HG02798 (cell line): ENCODE data around the gene COL5A3.
"Not testable (repeated sequence)": the region's sequence is repeated elsewhere in the genome, so short reads cannot be mapped to it uniquely, and the experiment has no call there.

Experiments used
- ATAC-seq: cut with Tn5 transposase; IDR thresholded peaks from one replicate; pipeline ENCODE4 v1.9.1; 2021; ENCODE audit warnings: mild to moderate bottlenecking; ENCODE audit not compliant: unreplicated experiment, poor library complexity

The COL5A3 gene

DNA sequence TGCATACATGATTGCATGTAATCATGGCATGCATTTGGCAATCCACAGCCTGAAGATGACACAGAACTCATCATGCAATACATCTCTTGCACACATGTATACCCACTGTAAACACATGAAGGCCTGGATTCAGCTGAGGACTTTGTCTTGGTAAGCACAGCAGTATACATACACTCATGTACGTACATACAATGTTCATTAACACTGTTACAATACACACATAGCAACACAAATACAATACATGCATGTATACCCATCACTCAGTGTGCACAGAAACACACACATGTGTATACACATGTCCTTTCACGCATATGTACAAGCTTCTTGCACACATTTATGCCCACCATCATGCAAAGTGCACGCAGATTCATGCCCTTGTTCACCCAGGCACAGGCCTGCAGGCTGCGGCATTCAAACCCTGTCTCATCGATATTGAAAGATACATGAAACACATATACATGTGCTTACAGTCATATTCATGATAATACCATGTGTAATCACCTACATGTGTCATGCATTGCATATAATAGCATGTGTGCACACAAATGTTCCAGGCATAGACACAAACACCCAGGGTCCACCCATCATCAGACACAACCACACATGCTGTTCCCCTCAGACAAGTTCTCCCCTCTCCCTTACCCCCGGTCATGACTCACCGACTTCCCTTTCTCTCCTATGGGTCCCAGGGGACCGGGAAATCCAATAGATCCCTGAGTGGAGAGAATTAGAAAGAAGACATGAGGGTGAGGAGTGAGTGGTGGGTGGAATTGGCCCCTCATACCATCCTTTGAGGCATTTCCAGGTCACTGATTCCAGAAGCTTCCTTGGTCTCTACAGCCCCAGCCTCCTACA is 28.7 kb downstream of the COL5A3 start:
- ATAC-seq = no peak

DNA sequence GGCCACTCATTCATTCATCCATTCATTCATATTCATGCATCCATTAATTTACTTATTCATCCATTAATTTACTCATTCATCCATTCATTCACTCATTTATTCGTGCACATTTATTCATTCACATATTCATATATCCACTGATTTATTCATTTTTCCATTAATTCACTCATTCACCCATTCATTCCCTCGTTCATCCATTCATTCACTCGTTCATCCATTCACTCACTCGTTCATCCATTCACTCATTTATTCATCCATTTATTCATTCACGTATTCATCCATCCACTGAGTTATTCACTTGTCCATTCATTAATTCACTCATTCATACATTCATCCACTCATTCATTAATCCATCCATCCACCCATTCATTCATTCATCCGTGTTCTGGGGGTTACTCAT is 38.2 kb downstream of the COL5A3 start:
- ATAC-seq = no peak

DNA sequence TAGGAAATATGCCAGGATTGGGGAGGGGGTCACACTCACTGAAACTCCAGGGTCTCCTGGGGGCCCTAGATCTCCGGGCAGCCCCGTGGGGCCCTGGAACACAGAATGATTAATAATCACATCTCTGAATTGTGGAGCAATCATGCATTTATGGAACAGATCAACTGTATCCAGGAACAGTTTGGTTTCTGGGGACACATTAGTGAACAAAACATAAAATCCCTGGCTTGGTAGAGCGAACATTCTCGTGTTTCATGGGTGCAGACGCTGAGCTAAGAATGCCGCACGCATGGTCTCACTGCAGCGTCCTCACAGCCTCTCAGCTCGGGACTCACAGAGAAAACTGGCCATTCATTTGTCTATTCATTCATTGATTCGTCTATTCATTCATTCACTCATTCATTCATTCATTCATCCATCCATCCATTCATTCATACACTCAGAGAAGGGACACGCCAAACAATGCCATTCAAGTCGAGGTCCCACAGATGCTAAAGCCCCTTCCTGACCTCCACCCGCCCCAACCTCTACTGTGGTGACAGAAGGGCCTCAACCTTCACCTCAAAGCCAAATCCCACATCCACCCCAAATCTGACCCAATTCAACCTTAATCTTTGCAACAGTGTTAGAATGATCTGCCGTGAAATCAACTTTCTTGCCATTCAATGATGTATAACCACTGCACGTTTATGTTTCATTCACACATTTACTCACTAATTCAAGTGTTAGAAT is 39.0 kb downstream of the COL5A3 start:
- no peak for ATAC-seq

DNA sequence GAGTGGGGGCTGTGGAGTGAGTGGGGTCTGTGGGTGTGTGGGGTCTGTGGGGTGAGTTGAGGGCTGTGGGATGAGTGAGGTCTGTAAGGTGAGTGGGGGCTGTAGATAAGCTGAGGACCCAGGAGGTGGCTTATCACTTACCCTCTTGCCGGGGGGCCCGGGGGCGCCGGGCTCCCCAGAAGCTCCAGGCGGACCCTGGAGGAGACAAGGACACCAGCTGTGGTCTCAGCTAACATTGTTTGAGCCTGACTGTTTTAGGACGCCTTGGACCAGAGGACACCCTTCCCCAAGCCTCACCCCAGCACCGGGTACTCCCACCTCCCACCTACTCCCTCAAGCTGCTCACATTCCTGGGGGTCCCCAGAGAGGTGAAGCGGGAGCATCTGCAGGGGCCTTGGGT is 39.8 kb downstream of the COL5A3 start:
- ATAC-seq = no peak

DNA sequence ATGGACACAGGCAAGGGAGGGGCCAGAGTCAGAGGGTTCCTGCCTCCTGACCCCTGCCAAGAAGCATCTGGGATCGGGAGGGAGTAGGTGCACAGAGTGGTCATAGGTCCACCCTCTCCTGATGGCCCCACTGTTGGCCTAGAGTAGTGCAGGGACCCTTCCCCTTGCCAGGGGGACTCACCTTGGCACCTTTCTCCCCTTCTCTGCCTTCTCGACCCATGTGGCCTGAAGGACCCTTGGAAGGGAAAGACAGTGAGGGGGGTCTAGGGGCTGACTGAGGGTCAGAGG is 40.7 kb downstream of the COL5A3 start:
- ATAC-seq = no peak

DNA sequence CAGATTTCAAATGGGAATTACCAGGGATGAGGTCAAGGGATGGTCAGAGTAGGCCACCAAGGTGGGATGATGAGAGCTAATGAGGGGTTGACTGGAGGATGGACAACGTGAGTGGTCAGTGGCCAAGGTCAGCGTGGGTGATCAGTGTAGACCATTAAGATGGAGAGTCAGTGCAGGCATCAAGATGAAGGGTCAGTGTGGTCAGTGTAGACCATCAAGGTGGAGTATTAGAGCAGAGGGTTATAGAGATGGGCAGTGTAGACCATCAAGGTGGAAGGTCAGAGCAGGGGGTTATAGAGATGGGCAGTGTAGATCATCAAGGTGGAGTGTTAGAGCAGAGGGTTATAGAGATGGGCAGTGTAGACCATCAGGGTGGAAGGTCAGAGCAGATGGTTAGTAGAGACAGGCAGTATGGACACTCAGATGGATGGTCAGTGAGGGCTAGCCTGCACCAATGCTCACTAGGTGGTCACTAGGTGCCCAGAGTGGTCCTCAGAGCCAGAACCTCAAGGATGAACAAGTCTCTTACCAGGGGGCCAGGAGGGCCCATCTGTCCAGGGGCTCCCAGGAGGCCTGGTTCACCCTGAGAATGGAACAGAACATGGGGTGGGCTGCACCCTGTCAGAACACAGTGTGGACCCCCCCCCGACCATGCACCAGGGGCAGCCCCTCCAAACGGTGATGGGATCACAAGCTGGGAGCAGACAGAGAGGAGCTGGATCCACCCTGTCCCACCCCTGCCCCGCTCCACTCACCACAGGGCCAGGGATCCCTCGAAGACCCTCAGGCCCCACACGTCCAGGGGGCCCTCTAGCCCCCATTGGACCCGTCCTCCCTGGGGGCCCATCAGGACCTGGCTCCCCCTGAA is 41.2 kb downstream of the COL5A3 start:
- no peak for ATAC-seq

DNA sequence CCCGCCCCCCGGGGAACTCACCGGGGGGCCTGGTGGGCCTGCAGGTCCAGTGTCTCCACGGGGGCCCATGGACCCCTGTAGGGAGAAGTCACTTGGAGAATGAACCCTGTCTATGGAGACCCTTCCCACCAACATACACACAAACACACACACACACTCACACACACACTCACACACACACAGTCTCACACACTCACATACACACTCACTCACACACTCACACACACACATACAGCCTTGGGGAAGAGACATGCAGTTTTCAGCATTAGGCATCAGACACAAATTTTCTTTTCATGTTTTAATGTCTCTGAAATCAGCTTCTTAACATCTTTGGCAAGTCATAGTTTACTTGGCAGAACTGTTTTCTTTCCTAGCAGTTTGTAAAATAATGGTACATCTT is 43.0 kb downstream of the COL5A3 start:
- no peak for ATAC-seq

DNA sequence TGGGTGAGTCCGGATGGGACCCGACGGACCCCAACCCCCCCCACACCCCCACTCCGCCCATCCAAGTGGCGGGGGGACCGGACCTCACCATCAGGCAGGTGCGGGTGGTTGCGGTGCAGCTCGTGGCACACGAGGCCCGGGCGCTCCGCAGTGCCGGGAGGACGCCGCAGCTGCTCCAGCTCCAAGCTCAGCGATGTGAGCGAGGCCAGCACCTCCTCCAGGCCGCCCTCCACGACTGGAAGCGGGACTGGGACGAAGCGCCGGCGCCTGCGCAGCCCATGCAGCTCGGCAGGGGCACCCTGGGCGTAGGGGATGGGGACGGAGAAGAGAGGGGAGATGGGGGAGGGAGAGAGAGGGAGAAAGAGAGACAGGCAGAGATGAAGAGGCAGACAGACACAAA is 43.9 kb downstream of the COL5A3 start:
- ATAC-seq = no peak

DNA sequence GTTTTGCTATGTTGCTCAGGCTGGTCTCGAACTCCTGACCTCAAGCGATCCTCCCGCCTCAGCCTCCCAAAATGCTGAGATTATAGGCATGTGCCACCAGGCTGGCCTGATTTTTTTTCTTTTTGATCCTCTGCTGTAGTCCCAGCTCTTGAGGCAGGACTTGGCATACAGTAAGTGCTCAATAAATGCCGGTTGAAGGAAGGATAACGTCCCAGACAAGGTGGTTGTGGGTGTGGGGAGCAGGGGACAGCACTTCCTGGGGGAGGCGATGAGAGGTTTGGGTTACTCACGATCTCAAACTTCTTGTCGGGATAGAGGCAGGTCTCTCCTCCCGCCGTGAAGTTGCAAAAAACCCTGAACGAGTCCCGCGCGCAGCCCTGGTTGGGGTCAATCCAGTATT is 44.3 kb downstream of the COL5A3 start:
- ATAC-seq = no peak

DNA sequence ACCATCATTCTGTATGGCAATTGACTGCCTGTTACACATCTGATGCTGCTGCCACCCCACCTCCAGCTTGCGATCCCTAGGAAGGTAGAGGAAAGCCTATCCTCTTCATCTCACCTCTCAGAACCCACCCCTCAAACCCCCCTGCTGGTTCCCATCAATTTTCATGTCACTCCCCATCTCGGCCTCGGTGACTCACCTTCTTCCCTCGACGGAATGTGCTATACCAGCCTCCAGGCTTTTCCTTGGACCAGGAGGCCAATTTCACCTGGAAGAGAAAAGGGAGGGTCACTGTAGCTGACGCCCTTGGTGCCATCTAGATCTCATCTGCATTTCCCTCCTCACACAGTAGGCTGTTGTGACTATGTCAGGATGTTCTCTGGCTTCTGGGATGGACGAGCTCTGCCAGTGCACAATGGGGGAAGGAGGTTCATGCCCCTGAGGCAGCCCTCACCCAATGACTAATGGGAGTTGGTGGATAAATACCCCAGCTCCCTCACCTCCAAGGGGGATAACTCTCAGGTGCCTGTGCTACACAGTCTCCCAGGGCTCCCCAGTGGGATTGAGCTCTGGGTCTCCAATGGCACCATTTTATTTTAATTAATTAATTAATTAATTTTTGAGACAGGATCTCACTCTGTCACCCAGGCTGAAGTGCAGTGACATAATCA is 47.5 kb downstream of the COL5A3 start:
- no peak for ATAC-seq

DNA sequence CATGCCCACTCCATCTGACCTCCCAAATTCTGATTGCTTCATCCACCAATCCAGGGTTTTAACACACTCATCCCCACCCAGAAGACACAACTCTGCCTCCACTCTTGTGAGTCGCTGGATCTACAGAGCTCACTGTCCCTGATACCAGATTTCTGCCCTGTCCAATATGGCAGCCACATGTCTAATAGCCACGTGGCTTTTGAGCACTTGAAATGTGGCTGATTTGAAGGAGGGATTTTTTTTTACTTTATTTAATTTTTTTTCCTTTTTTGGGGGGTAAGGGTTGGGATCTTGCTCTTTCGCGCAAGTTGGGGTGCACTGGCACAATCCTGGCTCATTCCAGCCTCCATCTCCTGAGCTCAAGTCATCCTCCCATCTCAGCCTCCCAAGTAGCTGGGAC is 49.2 kb downstream of the COL5A3 start:
- no peak for ATAC-seq

DNA sequence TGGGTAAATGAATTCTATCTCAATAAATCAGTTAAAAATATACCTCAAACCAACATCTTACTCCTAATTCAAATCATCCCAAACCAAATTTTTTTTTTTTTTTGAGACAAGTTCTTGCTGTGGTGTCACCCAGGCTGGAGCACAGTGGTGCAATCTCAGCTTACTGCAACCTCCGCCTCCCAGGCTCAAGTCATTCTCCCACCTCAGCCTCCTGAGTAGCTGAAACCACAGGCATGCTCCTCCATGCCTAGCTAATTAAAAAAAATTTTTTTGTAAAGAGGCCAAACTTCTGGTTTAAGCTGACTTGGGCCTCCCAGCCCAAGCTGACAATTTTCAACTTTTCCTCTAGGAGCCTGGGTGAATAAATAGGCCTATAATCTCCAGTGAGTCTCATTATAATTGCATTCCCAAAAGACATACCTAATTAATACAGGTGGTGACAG is 51.9 kb downstream of the COL5A3 start:
- ATAC-seq = no peak

DNA sequence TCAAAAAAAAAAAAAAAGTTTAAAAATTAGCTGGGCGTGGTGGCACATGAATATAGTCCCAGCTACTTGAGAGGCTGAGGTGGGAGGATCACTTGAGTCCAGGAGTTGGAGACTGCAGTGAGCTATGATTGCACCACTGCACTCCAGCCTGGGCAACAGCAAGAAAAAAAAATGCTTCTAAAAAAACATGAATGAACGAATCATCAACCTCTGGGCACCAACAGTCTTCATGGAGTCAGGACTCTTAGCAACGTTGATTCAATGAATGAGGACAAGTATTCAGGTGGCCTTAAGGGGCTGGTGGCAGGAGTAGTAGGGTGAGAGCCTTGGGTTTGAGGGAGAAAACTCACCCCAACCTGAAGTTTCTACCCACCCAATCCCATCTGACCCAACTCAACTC is 53.3 kb downstream of the COL5A3 start:
- no peak for ATAC-seq

DNA sequence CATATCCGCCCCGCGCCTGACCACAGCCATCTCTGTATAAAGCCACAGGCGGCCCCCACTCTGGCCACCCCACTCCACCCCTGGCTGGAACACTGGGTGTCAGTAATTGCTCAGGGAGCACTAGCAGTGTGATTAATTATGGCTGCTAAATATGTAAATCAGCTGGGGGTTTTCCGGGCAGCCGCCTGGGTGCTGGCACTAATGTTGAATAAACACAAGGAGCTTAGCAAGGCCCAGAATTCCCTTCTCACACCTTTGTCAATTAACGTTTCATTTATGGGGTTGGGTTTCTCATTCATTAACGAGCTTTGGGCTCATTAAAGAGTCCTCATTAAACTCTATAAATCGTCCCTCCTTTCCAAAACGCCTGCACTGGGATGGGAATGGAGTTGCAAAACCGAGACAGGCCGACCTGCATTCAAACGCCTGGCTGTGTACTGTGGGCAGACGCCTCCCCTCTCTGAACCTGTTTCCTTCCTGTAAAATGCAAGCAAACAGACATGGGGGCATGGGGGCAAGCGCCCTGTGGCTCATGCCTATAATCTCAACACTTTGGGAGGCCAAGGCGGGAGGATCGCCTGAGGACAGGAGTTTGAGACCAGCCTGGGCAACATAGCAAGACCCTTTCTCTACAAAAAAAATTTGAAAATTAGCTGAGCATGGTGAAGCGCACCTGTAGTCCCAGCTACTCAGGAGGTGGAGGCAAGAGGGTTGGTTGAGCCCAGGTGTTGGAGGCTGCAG is 56.3 kb downstream of the COL5A3 start:
- ATAC-seq = no peak

DNA sequence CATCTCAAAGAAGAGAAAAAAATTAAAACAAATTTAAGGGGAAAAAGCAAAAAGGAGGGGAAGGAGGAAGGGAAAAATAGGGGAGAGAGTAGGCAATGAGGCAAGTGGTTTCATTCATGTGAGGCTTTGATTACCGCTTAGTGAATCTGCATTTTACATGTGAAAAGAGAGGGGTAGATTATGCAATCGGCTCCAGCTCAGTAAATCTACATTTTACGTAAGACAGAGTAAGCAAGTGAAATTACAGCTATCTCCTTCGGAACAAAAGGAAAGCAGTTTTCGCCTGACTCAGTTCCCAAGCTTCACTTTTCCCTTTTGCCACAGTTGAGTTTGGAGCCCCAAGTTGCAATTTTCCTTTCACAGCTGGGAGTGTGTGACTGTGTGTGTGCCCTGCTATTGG is 58.0 kb downstream of the COL5A3 start:
- no peak for ATAC-seq

DNA sequence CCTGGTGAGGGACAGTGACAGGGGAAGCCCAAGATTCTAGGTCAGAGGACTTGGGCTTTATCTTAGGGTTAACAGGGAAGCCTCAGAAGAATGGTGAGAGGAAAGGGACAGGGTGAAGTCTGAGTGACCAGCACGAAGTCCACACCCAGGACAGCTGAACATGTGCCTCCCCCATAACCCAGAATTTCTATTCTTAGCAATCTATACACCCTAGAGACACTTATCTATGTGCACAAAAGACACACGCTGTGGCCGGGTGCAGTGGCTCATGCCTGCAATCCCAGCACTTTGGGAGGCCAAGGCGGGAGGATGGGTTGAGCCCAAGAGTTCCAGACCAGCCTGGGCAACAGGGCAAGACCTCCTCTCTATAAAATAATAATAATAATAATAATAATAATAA is 62.9 kb downstream of the COL5A3 start:
- ATAC-seq = no peak

DNA sequence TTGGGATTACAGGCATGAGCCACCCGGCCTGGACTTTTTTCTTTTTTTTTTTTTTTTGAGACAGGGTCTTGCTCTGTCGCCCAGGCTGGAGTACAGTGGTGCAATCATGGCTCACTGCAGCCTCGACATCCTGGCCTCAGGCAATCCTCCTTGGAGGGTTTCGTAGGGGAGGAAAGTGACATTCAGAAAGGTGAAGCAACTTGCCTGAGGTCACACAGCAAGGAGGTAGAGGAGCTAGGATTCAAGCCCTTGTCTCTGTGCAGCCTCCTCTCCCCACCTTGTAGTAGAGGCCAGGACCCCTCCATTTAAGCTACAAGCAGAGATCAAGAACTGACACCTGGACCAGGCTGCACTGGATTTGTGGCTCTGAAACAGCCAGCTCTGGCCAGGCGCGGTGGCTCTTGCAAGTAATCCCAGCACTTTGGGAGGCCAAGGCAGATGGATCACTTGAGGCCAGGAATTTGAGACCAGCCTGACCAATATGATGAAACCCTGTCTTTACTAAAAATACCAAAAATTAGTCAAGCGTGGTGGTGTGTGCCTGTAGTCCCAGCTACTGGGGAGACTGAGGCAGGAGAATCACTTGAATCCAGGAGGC is 63.7 kb downstream of the COL5A3 start:
- not testable (repeated sequence) for ATAC-seq

DNA sequence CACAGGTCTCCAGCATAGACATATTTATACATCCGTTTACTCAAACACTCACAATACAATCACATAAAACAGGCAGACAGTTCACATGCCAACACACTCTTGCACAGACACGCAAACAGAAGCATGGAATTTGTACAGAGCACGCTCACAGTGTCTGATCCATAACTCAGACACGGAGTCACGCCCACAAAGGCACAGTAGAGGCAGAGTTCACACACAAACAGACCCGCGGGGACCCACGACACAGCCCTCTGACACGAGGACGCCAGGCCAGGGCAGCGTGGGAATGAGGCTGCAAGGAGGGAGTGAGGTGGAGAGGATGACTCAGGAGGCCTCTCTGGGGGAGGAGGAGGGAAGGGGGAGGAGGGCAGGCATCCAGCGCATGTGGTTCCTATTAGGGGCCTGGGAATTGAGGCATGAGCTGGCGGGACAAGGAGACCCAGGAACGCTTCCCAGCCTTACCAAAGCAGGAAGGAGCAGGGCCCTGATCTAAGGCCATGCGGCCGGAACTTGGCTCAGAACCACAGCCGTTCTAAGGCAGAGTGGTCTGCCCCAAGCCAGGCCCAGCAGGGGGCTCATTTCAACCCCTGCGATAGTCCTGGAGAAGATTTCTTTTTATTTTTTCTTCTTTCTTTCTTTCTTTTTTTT is 64.9 kb downstream of the COL5A3 start:
- no peak for ATAC-seq

DNA sequence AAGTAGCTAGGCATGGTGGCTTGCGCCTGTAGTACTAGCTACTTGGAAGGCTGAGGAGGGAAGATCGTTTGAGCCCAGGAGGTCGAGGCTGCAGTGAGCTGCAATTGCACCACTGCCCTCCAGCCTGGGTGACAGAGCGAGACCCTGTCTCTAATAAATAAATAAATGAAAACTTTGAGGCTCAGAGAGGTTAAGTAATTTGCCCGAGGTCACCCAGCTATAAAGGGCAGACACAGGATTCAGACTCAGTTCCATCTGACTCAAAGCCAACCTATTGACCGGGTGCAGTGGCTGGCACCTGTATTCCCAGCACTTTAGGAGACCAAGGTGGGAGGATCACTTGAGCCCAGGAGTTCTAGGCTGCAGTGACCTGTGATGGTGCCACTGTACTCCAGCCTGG is 66.6 kb downstream of the COL5A3 start:
- ATAC-seq = no peak
